ELF-1 (cell line): Measurements from ENCODE around the gene ADRA2A.
A peak's percentile ranks its signal among the peaks of the same experiment; 100 is the strongest.

Experiments used
- DNase-seq: peaks from one replicate; pipeline ENCODE4 v3.0.0-alpha.2; 2016; ENCODE audit warnings: low read depth, low spot score

ADRA2A gene

DNA sequence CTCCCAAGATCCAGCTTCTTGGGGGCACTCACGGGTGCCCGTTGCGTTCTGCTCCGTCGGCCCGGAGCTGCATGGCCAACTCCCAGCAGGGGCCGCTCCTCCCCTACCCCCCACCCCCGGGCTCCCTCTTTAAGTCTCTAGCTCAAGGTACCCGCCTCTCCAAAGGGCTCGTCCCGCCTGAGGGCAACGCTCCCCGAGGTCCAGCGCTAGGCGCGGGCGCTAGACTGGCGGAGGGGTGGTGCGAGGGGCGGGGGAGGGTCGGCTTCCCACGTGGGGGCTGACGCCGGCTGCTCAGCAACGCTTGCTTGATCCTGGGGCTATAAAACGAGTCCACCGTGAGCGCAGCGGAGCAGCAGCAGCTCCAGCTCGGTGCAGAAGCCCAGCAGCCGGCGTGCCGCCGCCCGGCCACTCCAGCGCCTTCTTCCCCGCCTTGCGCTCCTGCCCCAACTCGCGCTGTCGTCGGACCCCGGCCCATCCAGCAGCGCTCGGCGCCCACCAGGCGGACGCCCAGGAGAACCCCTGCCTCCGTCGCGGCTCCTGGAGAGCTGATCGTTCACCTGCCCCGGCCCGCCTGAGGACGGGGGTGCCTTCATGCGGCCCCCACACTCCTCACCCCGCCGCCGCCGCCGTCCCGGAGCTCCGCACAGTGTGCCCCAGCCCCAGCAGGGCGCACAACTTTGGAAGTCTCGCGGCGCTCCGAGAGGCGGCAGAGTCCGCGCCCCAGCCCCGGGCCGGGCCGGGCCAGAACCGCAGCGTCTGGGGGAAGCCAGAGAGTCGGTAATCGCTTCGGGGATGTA lies at the start of gene ADRA2A:
Gene ADRA2A, plus strand, starts transcription at position 348 of the 797 bp plus-strand sequence. CDS start 968 bp downstream, outside the sequence.
- peak; percentile 80 for DNase-seq

GRCh38 chr10:111030042-111030750 lies 46.6 kb upstream of the ADRA2A start:
- no peak for DNase-seq

DNA sequence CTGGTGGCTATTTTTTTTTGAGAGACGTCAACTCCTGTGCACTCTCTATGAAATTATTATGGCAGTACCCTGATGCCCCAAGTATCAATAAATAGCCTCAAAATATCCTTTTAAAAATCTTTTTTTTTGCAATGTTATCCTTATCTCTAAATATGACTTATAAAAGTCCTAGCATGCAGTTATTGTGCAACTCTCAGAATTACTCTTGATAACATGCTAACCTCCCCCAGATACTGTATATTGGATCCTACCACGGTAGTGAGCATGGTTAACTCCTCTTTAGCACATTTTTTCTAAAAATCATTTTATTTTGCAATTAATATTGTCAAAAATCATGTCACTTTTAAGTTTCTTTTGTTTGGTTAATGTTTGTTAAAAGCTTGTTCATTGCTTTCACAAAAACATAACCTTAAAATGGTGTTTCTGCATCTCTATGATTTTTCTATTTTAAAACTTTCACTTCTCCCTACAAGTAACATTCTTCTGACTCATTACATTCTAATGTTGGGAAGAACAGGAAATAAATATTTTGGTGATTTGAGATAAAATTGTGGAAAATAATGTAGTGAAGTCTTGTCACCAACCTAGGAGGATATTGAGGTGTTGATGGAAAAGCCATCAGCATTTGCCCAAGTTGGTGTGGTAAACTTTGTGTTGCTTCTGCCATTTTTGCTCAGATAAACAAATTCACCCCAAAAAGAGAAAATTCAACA lies 42.1 kb upstream of the ADRA2A start:
- DNase-seq = no peak

DNA sequence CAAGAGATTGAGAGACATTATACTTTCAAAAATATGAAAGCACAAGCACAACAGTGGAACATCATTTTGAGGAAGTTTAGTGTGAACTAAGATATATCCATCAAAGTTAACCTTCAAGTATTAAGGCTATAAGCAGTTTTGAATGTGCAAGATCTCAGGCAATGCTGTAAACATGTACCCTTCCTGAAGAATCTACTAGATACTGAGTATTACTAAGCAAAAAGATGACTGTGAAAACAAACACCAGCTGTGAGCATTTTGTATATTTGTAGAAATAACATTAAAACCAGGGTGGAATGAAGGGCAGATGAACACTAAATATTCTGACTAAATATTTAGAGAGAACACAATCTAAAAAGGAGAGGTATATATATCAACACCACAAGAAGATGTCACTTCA lies 41.3 kb upstream of the ADRA2A start:
- no peak for DNase-seq

DNA sequence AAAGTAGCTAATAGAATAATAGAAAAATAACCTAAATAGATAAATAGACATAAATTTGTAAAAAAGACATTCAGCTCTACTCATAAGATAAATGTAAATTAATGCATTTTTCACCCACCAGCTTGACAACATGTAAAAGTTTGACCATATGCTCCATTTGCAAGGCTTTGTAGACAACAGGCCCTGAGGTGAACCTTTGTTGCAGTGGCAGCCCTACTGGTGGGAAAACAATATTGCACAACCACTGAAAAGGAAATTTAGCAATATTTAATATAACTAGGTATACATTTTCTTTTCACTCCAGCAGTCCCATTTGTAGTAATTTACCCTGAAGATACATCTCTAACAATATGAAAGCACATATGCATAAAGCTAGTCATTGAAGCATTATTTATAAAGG lies 39.0 kb upstream of the ADRA2A start:
- no peak for DNase-seq

DNA sequence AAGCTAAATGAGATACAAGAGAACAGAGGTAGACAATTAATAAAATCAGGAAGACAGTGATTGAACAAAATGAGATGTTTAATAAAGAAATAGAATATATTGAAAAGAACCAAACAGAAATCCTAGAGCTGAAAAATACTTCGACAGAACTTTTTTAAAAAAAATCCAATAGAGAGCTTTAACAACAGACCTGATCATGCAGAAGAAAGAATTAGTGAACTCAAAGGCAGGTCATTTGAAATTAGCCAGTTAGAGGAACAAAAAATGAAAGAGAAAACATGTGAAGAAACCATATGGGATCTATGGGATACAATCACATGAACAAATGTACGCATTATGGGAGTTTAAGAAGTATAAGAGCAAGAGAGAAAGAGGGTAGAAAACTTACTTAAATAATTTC lies 37.3 kb upstream of the ADRA2A start:
- no peak for DNase-seq

DNA sequence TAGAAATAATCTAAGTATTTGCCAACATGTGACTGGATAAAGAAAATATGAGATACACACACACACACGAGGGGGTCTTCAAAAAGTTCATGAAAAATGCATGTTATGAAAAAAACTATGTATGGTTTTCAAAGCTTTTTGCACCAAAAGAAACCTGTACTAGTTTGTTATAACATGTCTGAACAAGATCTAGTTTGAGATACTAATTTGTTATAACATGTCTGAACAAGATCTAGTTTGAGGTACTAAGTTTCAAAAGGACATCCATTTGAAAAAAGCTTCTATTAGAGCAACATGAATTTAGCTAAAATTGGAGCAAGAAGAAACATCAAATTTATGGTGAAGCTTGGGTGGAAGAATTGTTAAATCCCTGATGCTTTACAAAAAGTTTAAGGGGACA lies 19.8 kb upstream of the ADRA2A start:
- DNase-seq = no peak

GRCh38 chr10:111063471-111063870 lies 13.4 kb upstream of the ADRA2A start:
- DNase-seq = no peak

GRCh38 chr10:111072232-111072631 lies 4.6 kb upstream of the ADRA2A start:
- DNase-seq = no peak

DNA sequence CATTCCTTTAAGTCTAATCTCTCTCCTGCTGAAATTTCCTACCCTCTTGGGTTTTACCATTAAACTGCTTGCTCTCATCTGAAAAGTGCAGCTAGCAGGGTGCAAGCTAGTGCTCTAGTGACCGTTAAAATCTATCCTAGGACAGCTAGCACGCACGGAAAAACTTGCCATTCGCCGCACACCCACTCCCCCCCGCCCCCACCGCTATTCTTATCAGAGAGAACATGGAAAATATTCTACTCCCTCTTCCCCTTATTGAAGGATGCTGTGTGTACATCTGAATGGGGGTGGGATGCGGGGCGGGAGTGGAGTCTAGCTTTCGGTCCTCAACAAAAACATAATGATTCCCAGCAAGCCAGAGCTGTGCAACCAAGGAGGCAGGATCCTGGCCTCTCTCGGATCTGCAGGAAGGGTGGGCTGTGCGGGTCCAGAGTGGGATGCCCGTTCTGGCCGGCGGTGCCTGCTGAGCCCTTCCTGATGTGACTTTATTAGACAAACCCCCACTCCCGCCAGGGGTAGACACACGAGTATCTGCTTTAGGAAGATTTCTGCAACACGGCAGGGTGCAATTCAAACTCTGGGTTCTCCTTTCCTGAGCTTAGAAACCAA lies 1.1 kb upstream of the ADRA2A start:
- no peak for DNase-seq

DNA sequence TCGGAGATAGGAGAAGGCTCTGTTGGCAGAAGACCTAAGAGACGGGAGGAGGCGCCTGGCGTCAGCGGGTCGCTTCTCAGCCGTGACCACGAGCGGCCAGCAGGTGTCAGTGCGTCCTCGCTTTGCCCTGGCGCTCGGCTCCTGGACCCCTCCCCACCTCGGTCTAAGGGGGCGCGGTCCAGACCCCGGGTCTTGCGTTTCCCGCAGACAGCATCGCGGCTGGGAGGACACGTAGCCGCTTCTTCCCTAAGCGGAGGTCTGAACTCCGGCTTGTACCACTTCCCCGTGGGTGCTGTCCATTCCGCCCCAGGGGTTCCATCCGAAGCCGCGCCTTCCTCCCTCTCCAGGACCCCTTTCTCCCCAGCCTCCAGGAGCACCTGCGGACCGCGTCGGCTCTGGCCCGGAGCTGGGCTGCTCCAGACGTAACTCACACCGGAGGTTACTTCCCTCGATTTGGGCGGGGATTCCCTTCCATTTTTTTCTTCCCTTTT lies 593 bp upstream of the ADRA2A start:
- DNase-seq = peak; percentile 90

DNA sequence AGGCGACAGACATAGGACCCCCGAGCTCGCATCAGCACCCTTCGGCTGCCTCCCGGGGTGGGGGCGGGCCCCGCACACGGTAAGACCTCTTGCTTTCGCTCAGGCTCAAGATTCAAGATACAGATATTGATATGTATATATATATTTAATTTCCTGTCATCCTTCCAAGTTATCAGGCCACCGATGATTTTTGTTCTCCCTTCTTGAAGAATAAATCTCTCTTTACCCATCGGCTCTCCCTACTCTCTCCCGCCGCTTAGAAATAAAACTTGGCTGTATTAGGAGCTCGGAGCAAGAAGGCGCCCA lies 603 bp downstream of the ADRA2A start:
- DNase-seq = no peak

- peak; percentile 30 for DNase-seq
These were observed 1.1 kb downstream of the ADRA2A start for GRCh38 chr10:111077785-111078504.

- DNase-seq = peak; percentile 7
These were observed 1.8 kb downstream of the ADRA2A start for GRCh38 chr10:111078505-111079185.

DNA sequence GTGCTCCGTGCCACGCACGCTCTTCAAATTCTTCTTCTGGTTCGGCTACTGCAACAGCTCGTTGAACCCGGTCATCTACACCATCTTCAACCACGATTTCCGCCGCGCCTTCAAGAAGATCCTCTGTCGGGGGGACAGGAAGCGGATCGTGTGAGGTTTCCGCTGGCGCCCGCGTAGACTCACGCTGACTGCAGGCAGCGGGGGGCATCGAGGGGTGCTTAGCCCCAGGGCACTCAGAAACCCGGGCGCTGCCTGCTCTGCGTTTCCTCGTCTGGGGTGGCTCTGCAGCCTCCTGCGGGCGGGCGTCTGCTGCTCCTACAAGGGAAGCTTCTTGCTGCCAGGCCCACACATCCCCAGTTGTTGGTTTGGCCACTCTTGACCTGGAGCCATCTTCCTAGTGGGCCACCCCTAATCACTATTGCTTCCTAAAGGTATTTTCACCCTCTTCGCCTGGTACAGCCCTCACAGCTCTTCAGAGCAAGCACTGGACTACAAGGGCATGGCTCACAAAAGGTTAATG lies 2.5 kb downstream of the ADRA2A start:
- DNase-seq = peak; percentile 10

GRCh38 chr10:111079781-111080180 lies 3.0 kb downstream of the ADRA2A start:
- DNase-seq = no peak

- no peak for DNase-seq
These were observed 3.4 kb downstream of the ADRA2A start for GRCh38 chr10:111080224-111080623.

- no peak for DNase-seq
These were observed 4.8 kb downstream of the ADRA2A start for GRCh38 chr10:111081595-111081994.

DNA sequence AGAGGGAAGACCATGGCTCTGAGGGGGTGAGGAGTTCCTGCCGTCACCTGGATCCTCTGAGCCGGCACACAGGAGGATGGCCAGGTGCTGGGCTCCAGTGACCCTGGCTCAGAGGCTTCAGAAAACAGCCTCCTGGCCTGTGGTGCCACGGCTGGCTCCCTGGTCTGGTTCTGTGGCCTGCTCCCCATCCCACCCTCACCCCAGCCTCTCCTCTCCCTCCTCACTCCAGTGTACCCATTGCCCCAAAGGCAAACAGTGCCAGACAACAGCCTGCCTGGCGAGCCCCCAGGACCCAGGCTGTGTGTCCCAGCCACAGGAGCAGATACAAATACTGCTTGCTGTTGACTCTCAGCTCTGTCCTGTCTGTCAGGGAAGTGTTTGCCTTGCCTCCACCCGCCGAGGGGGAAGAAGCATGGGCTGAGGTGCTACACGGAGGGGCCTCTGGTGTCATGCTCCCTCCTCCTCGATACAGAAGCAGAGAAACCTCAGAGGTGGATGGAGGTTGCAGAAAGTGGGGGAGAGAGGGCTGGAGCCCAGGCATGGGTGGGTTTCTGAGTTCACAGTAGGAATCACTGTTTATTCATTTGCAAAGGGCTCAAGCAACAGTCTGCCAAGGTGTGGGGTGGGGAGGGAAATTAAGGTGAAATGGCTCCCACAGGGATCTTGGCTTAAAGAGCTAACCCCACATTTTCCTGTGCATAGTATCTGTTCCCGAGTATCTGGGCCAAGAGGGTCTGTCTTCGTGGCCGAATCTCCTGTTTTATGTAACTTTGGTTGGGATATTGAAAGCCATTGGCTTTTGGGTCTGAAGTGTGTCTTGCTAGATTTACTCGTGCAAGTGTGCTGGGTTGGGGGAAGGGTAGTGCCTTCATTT lies 5.5 kb downstream of the ADRA2A start:
- no peak for DNase-seq
